Measurements from ENCODE around the gene ANKK1. TPM values are rescaled to one million over a fixed set of nuclear protein-coding genes. Genes with fewer than 3 reads are reported as not detected.

The ANKK1 gene
- total and polyA plus RNA-seq, 9 of the 15 experiments (the other 6 are each of a cell fraction or from before 2014, with no cell fraction given) = not detected

GRCh38 chr11:113345978-113346377, 41.6 kb upstream of the ANKK1 start:
- 22% methylated on average over 8 of the region's 8 CpGs for WGBS (ENCODE audit: insufficient coverage, low coverage, missing lambda C conversion rate)
- Histone ChIP-seq H3K4me1 (replicated peaks in 1 of 2; ENCODE audit: control insufficient read depth in 2 of 2, insufficient read depth in 2 of 2, low read length in 2 of 2) (no peaks in the 10 kb centered on the region), H3K9ac (ENCODE audit: insufficient read depth in 1 of 2, low read depth in 2 of 2, low read length in 2 of 2) (no peak overlapping the region), H4K20me1 (replicated peaks; ENCODE audit: control insufficient read depth, insufficient read depth, low read length) (no peaks in the 10 kb centered on the region; the same call in 1 of the 2 replicates), H3K4me3 (no peak overlapping the region), H2AFZ (ENCODE audit: low read depth, low read length) (no peak overlapping the region), H3K36me3 (ENCODE audit: control insufficient read depth, insufficient read depth, low read length) (no peaks in the 10 kb centered on the region), H3K9me1 (ENCODE audit: control insufficient read depth, insufficient read depth, low read length) (no peaks in the 10 kb centered on the region), H3K27ac (ENCODE audit: extremely low read depth, low read depth, low read length) (no peak overlapping the region), H3K27me3 (ENCODE audit: control insufficient read depth in 2 of 2, insufficient read depth in 2 of 2, low read length in 2 of 2) (no peaks in the 10 kb centered on the region; a peak in 1 of 5 replicates), H3K4me2 (ENCODE audit: insufficient read depth, low read length) (no peak overlapping the region), H3K79me2 (ENCODE audit: control insufficient read depth, insufficient read depth, low read length) (no peaks in the 10 kb centered on the region), H3K9me3 (replicated peaks; ENCODE audit: control insufficient read depth, insufficient read depth, low read depth, low read length) (no peaks in the 10 kb centered on the region)
- ATAC-seq (no peak), DNase-seq (ENCODE audit: extremely low read depth in 1 of 4, low spot score in 3 of 4) (no peak), FAIRE-seq (no peak)
- in situ Hi-C loops (cut with MboI) (no loop called here), intact Hi-C loops (cut with micrococcal nuclease) (no loop called here)
- CTCF ChIA-PET (ENCODE audit: low intra/inter-chr PET ratio) = no interaction called here
- TF ChIP-seq BRD9 (IDR thresholded peaks at IDR 0.05; ENCODE audit: low read depth, partially characterized antibody) (no peak), TAL1 (IDR thresholded peaks at IDR 0.05) (no peak), CHCHD3 (CRISPR knock-in tag; IDR thresholded peaks at IDR 0.05) (no peak), JUNB (CRISPR knock-in tag; conservative IDR thresholded peaks at IDR 0.05) (no peak), KHSRP (IDR thresholded peaks at IDR 0.05) (no peak), CBFA2T2 (conservative IDR thresholded peaks at IDR 0.05) (no peak), ZNF561 (CRISPR knock-in tag; conservative IDR thresholded peaks at IDR 0.05) (no peak)
- TF ChIP-seq, protein P1, sequence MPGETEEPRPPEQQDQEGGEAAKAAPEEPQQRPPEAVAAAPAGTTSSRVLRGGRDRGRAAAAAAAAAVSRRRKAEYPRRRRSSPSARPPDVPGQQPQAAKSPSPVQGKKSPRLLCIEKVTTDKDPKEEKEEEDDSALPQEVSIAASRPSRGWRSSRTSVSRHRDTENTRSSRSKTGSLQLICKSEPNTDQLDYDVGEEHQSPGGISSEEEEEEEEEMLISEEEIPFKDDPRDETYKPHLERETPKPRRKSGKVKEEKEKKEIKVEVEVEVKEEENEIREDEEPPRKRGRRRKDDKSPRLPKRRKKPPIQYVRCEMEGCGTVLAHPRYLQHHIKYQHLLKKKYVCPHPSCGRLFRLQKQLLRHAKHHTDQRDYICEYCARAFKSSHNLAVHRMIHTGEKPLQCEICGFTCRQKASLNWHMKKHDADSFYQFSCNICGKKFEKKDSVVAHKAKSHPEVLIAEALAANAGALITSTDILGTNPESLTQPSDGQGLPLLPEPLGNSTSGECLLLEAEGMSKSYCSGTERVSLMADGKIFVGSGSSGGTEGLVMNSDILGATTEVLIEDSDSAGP (CRISPR knock-in tag; IDR thresholded peaks at IDR 0.05) = no peak
- TF ChIP-seq, protein P2, sequence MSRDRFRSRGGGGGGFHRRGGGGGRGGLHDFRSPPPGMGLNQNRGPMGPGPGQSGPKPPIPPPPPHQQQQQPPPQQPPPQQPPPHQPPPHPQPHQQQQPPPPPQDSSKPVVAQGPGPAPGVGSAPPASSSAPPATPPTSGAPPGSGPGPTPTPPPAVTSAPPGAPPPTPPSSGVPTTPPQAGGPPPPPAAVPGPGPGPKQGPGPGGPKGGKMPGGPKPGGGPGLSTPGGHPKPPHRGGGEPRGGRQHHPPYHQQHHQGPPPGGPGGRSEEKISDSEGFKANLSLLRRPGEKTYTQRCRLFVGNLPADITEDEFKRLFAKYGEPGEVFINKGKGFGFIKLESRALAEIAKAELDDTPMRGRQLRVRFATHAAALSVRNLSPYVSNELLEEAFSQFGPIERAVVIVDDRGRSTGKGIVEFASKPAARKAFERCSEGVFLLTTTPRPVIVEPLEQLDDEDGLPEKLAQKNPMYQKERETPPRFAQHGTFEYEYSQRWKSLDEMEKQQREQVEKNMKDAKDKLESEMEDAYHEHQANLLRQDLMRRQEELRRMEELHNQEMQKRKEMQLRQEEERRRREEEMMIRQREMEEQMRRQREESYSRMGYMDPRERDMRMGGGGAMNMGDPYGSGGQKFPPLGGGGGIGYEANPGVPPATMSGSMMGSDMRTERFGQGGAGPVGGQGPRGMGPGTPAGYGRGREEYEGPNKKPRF (IDR thresholded peaks at IDR 0.05; ENCODE audit: low read depth, low read length) = no peak
- no TSS peak for BruUV-seq (replicated peaks)
- POLR2A ChIA-PET = interaction anchor here (0.7 to 1.1 kb wide), 3 partner anchors 10 to 32 kb away, joined by 3 to 4 read pairs (median 3); partner anchors contain the start of gene TTC12
